GM21367 (cell line): Measurements from ENCODE around the gene OOSP2.
"Not testable (repeated sequence)": the region's sequence is repeated elsewhere in the genome, so short reads cannot be mapped to it uniquely, and the experiment has no call there.

Source experiments
- ATAC-seq: cut with Tn5 transposase; IDR thresholded peaks from one replicate; pipeline ENCODE4 v1.9.1; 2021; ENCODE audit not compliant: unreplicated experiment

OOSP2 gene

GRCh38 chr11:60040109-60040508 lies at the start of gene OOSP2:
OOSP2 (plus strand) TSS chr11:60040409; CDS start chr11:60040460, 51 bp downstream.
- no peak for ATAC-seq

- ATAC-seq, result no peak
These were observed 49.8 kb upstream of the OOSP2 start for GRCh38 chr11:59990421-59990820.

- no peak for ATAC-seq
These were observed 47.8 kb upstream of the OOSP2 start for GRCh38 chr11:59992425-59992824.

GRCh38 chr11:59997800-59998199 lies 42.4 kb upstream of the OOSP2 start:
- ATAC-seq, result no peak

GRCh38 chr11:59999691-60000090 lies 40.5 kb upstream of the OOSP2 start:
- no peak for ATAC-seq

GRCh38 chr11:60003729-60004128 lies 36.5 kb upstream of the OOSP2 start:
- ATAC-seq, result no peak

- no peak for ATAC-seq
These were observed 34.8 kb upstream of the OOSP2 start for GRCh38 chr11:60005360-60005759.

- ATAC-seq, result no peak
These were observed 23.3 kb upstream of the OOSP2 start, which contains the start of gene OOSP4B for GRCh38 chr11:60016881-60017280. OOSP4B (plus strand) TSS chr11:60017181.

- no peak for ATAC-seq
These were observed 22.2 kb upstream of the OOSP2 start for GRCh38 chr11:60018058-60018457.

- not testable (repeated sequence) for ATAC-seq
These were observed 19.8 kb upstream of the OOSP2 start for GRCh38 chr11:60020376-60020775.

- ATAC-seq, result no peak
These were observed 11.1 kb upstream of the OOSP2 start for GRCh38 chr11:60029015-60029632.

- ATAC-seq, result not testable (repeated sequence)
These were observed 10.2 kb downstream of the OOSP2 start for GRCh38 chr11:60050422-60050821.

- ATAC-seq, result not testable (repeated sequence)
These were observed 10.6 kb downstream of the OOSP2 start for GRCh38 chr11:60050839-60051238.

- ATAC-seq, result no peak
These were observed 16.2 kb downstream of the OOSP2 start, which contains the start of gene MS4A3 for GRCh38 chr11:60056349-60056969. MS4A3 (plus strand) TSS chr11:60056665; CDS start chr11:60061161, 4,496 bp downstream.

GRCh38 chr11:60059052-60059451 lies 18.8 kb downstream of the OOSP2 start:
- ATAC-seq, result no peak

GRCh38 chr11:60059521-60060240 lies 19.5 kb downstream of the OOSP2 start:
- no peak for ATAC-seq

- no peak for ATAC-seq
These were observed 23.9 kb downstream of the OOSP2 start for GRCh38 chr11:60064111-60064510.

GRCh38 chr11:60065801-60066200 lies 25.6 kb downstream of the OOSP2 start:
- ATAC-seq, result no peak

- ATAC-seq, result no peak
These were observed 29.2 kb downstream of the OOSP2 start for GRCh38 chr11:60069450-60069849.

- not testable (repeated sequence) for ATAC-seq
These were observed 31.4 kb downstream of the OOSP2 start for GRCh38 chr11:60071644-60072043.

GRCh38 chr11:60077216-60077817 lies 37.1 kb downstream of the OOSP2 start:
- no peak for ATAC-seq

- ATAC-seq, result no peak
These were observed 37.8 kb downstream of the OOSP2 start for GRCh38 chr11:60077981-60078380.
